NCI-H1105 (cell line): Measurements from ENCODE around the gene MRPL30.
"Not testable (repeated sequence)": the region's sequence is repeated elsewhere in the genome, so short reads cannot be mapped to it uniquely, and the experiment has no call there.

Source experiments
- DNase-seq: peaks from one replicate; lab custom pipeline; 2025; lab: John Stamatoyannopoulos, UW

MRPL30 gene

DNA sequence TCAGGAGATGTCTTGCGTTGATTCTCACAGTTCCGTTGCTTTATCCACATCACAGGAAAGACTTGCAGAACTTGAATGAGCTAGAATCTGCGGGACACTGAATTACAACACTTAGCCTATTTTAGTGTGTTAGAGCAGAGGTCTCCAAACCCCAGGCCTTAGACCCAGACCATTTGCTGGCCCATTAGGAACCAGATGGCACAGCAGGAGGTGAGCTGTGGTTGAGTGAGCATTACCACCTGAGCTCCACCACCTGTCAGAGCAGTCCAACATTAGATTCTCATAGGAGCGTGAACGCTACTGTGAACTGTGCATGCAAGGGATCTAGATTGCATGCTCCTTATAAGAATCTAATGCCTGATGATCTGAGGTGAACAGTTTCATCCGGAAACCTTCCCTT lies 3.8 kb downstream of the MRPL30 start:
- DNase-seq: no peak

DNA sequence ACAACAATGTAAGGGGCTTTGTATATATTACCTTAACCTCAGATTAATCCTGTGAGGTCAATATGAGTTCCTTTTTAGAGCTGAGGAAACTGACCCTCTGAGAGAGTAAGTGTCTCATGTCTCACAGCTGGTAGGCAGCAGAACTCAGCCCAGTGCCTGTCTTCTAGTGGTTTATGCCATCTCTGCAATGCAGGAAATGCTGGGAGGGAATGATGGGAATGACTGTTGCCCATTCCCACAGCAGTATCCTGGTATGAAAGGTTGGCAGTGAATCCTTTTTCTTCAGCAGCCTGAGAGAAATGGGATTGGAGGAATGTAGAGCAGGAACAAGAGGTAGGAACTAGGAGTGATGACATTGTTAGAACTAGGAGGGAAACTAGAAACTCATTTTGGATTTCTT lies 6.0 kb downstream of the MRPL30 start:
- no peak for DNase-seq

DNA sequence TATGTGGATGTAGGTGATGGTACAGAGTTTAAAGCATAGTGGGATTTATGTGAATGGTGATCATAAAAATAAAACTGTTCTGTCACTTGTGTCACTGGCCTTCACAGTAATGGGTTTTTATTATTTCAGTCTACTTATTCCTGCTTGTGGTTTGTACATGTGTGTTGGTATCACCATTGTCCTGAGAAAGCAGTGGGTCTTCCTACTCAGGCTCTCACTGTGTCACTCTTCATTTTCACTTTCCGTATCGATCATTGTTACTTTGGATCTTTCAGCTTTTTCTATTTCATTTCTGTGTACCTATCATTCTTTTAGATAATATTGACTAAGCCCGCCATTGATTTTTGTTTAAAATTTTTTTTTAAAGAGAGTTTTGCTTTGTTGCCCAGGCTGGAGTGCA lies 7.4 kb downstream of the MRPL30 start:
- DNase-seq: no peak

DNA sequence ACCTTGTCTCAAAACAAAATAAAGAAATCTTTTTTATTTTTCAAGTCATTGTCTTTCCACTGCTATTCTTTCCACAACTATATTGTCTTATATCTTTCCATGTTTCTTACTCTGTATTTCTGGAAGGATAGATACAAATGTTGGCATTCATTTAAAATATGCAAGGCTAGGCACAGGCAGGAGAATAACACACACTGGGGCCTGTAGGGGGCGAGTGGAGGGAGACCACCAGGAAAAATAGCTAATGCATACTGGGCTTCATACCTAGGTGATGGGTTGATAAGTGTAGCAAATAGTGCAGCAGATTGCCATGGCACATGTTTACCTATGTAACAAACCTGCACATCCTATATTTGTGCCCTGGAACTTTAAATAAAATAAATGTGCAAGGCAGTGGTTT lies 9.6 kb downstream of the MRPL30 start:
- no peak for DNase-seq

DNA sequence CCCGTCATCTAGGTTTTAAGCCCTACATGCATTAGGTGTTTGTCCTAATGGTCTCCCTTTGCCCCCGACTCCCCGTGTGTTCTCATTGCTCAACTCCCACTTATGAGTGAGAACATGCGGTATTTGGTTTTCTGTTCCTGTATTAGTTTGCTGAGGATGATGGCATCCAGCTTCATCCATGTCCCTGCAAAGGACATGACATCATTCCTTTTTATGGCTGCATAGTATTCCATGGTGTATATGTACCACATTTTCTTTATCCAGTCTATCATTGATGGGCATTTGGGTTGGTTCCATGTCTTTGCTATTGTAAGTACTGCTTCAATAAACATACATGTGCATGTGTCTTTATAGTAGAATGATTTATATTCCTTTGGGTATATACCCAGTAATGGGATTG lies 11.4 kb downstream of the MRPL30 start:
- DNase-seq: not testable (repeated sequence)

DNA sequence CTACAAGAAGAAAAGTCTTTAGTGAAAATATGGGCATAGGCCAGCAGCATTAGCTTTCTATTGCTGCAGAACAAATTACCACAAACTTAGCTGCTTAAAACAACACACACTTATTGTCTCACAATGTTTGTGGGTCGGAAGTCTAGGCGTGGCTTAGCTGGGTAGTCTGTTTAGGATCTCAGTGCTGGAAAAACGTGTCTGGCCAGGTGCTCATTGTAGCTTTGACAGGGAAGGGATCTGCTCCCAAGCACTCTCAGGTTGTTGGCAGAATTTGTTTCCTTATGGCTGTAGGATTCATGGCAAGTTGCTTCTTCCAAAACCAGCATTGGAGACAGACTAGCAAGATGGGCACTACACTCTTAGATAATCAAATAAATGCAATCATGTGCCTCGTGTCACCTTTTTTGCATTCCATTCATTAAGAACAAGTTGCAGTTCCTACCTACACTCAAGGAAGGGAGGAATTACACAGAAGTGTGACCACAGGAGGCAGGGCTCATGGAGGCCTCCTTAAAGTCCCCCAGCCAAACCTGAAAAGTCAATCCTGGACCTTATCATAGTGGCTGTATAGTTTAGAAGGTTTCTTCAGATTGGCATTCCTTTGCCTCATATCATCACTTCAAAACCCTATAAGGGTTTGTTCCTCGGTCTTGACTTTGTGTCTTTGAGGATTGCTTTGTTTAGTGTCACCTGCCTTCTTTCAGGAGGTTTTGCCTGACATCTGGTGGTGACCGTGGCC lies 17.3 kb downstream of the MRPL30 start:
- DNase-seq: no peak

DNA sequence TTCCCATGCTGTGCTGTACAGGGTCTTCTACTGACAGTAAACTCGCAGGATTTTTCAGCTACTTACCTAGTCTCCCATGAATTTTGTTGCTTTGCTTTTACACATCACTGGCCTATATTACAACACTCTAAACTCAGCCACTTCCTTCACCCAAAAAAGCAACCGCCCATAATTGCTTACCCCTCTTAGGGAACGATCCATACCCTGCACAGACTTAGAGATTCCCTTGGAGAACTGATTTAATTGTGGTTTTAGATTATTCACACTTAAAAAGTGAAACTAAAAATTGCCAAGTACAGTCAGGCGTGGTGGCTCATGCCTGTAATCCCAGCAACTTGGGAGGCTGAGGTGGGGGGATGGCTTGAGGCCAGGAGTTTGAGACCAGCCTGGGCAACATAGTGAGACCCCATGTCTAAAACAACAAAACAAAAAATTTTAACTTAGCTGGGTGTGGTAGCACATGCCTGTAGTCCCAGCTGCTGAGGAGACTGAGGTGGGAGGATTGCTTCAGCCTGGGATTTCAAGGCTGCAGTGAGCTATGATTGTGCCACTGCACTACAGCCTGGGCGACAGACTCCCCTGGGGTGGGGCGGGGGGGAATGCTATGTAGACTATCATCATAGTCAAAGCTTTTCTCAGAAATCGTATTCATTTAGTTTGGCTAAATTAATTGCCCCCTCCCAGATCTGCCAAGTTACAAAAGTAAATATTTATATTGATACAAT lies 19.3 kb downstream of the MRPL30 start:
- no peak for DNase-seq

DNA sequence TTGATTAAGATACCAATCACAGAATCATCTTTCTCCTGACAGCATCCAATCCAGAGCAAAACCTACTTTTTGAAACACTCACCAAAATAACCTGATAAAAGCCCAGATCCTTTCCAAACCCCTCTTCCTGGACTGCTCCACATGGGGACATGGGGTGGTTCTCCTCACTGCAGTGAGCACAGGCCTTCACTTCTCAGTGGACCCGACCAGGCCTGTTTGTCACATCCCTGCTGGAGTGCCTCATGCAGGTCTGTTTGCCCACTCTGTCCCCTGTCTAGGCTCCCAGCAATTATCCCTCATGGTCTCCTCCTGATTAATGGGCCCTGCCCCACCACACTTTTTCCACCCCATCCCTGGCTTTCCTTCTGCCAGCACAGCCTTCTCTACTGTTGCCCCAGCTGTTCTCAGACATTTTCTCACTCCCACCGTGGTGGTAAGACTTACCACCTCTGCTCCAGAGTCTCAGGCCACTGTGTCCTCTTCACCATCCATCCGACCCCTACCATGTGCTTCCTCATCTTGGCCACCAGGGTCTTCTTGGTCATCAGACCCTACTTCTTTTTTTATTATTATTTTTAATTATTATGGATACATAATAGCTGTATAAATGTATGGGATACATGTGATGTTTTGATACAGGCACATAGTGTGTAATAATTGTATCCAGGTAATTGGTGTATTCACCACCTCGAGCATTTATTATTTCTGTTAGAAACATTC lies 21.1 kb downstream of the MRPL30 start:
- DNase-seq: no peak

DNA sequence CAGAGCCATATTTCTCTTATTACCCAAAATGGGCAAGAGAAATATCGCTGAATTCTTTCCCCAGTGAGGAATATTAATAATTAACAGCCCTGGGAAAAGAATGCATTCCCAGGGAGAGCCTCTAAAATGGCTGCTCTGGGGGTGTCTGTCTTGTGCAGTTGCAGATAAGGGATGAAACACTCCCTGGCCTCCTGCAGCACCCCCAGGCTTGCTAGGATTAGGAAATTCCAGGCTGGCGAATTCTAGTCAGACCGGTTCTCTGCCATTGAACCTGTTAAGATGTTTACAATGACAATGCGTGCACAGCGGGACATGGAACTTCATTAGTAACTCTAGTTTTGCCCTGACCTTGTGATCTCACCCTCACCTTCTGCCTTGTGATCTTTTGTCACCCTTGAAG lies 24.5 kb downstream of the MRPL30 start:
- DNase-seq: no peak

DNA sequence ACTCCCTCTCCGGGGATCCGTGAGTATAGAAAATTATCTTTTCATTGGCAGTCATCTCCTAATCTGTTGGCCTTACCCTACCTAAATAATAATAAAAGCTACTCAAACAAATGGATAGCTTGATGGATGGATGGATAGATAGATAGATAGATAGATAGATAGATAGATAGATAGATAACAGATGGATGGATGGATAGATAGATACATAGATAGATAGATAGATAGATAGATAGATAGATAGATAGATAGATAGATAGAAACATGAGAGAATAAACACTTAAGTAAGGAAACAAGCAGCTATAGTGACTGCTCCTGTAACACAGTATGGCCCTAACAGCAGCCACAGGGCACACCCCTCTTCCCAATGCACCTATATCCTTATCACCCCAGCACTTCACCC lies 35.1 kb downstream of the MRPL30 start:
- no peak for DNase-seq

DNA sequence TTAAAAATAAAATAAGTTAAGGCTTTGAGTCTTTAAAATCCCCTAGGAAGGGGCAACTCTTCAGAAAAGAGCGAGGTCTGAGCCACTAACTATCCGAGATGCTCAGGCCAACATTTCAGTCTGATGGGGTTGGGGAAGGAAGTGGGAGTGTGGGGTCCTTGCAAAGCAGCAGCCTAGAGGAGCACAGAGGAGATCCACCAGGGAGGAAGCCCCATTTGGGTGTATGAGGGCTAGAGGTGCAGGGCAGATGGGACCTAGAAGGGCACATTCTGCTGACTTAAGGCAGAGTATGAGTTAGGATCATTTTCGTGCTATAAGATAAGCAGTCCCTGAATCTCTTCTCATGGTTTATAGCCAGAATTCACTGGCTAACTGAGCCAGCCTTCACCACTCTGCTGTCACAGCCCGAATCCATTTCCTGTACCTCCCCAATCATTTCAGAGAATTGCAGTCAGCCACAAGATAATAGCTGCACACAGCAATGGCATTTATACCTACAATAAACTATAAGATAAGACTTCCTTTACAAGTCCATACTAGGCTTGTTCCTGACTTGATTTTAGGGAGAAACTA lies 37.0 kb downstream of the MRPL30 start:
- DNase-seq: no peak

DNA sequence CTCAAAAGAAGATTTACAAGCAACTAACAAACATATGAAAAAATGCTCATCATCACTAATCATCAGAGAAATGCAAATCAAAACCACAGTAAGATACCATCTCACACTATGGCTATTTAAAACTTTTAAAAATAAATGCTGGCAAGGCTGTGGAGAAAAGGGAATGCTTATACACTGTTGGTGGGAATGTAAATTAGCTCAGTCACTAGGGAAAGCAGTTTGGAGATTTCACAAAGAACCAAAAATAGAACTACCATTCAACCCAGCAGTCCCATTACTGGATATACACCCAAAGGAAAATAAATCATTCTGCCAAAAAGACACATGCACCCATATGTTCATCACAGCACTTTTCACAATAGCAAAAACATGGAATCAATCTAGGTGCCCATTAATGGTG lies 52.2 kb downstream of the MRPL30 start:
- DNase-seq: not testable (repeated sequence)

DNA sequence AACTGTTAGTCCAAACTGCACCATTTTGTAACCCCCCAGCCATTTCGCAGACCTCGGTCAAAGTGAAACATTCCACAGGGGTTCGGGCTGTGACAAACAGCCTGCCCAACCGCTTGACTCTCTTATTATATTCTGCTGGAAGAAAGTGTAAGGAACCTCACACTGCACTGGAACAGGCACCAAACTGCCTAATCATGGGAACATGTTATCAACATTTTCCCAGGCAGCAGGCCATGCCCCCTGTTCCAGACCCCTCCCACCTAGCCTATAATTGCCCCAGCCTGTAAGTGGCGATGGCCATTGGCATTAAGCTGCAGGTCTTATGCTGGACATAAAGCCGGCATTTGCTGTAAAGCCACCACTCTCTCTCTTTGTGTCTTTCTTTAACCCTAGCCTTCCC lies 57.6 kb downstream of the MRPL30 start:
- no peak for DNase-seq

DNA sequence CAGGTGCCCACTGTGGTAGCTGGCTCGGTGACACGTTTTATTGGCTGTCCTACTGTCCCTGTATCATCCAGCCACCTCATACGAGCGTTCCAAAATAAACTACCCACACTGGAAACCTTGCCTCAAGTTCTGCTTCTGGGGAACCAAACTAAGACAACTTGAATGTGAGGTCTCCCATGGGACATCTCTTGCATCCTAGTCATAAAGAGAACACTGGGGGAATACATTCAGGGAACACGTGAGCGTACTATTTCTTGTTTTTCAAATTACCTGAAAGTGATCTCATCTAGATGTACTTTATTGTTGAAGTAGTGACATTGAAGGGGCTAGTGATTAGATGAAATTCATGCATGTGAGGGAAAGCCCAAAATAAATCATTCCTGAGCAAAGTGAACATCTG lies 59.4 kb downstream of the MRPL30 start:
- no peak for DNase-seq

DNA sequence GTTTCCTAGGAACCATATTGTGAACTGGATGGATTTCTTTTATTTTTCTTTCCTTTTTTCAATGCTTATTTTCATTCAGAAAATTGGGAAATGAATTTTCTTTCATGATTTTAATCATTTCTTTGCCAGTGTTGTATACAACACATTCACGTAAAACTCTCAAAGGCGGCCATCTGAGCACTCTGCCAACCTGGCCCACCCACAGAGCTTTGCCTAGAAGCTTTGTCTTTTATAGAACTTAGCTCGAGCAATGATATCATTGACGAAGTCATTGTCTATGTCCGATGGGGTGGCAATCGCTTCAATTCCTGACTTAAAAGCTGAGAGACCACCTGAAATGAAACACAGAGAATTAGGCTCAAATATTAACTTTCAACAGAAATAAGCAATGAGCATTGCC lies 61.2 kb downstream of the MRPL30 start:
- DNase-seq: no peak
